GM19099 (cell line): Measurements from ENCODE around the gene TAF13.
A peak's percentile ranks its signal among the peaks of the same experiment; 100 is the strongest.

Experiments used
- POLR2A ChIP-seq: IDR thresholded peaks from 3 replicates; pipeline ENCODE4 v1.6.1; 2011; ENCODE audit warnings: low read depth; ENCODE audit not compliant: insufficient read length; ENCODE audit errors: extremely low read depth

TAF13 gene

GRCh38 chr1:109104364-109105151 lies 28.8 kb upstream of the TAF13 start:
- TF ChIP-seq POLR2A = no peak

GRCh38 chr1:109099938-109100773 lies 24.4 kb upstream of the TAF13 start:
- TF ChIP-seq POLR2A = peak; percentile 100

GRCh38 chr1:109096120-109096519 lies 20.3 kb upstream of the TAF13 start:
- TF ChIP-seq POLR2A = no peak

- TF ChIP-seq POLR2A = no peak
These were observed 19.8 kb upstream of the TAF13 start for GRCh38 chr1:109095631-109096030.

GRCh38 chr1:109094871-109095270 lies 19.1 kb upstream of the TAF13 start:
- no peak for TF ChIP-seq POLR2A

GRCh38 chr1:109094377-109094803 lies 18.6 kb upstream of the TAF13 start:
- TF ChIP-seq POLR2A = no peak

GRCh38 chr1:109091839-109092193 lies 16.0 kb upstream of the TAF13 start:
- no peak for TF ChIP-seq POLR2A

- no peak for TF ChIP-seq POLR2A
These were observed 15.5 kb upstream of the TAF13 start for GRCh38 chr1:109091078-109091838.

GRCh38 chr1:109090196-109091077 lies 14.6 kb upstream of the TAF13 start, which contains the start of gene TMEM167B:
TMEM167B (plus strand) TSS chr1:109090764; CDS start chr1:109090873, 109 bp downstream.
- TF ChIP-seq POLR2A = peak; percentile 78

- TF ChIP-seq POLR2A = no peak
These were observed 13.6 kb upstream of the TAF13 start for GRCh38 chr1:109089242-109090015.

GRCh38 chr1:109084563-109085517 lies 9.0 kb upstream of the TAF13 start:
- no peak for TF ChIP-seq POLR2A

- TF ChIP-seq POLR2A = no peak
These were observed 8.1 kb upstream of the TAF13 start for GRCh38 chr1:109083923-109084322.
